Measurements from ENCODE around the gene RPL27A.

Gene RPL27A

GRCh38 chr11:8699903-8700302 is 17.3 kb downstream of the RPL27A start:
- Histone ChIP-seq H3K9me2 (replicated peaks; ENCODE audit: control insufficient read depth, low read length) (no peaks in the 10 kb centered on the region), H3F3A (ENCODE audit: control insufficient read depth, insufficient read depth) (no peaks in the 10 kb centered on the region), H4K20me1 (ENCODE audit: control insufficient read depth, insufficient read depth, low read depth, low read length) (no peaks in the 10 kb centered on the region), H3K79me2 (ENCODE audit: control insufficient read depth, low read length) (no peaks in the 10 kb centered on the region), H3K4me3 (ENCODE audit: low read length) (no peak overlapping the region), H3K9me3 (ENCODE audit: control insufficient read depth, insufficient read depth, low read length) (no peaks in the 10 kb centered on the region), H3K4me2 (ENCODE audit: low read length) (no peak overlapping the region), H3K27ac (ENCODE audit: low read depth, low read length) (no peak overlapping the region), H3K27me3 (ENCODE audit: control insufficient read depth, low read length) (no peaks in the 10 kb centered on the region), H3K4me1 (ENCODE audit: control insufficient read depth, low read length) (peaks cover 6% of the 10 kb centered on the region; the same call in 1 of the 2 replicates), H3K36me3 (ENCODE audit: control insufficient read depth, low read length) (peaks cover 19% of the 10 kb centered on the region)
- no peak for TF ChIP-seq CTCF (IDR thresholded peaks at IDR 0.05; ENCODE audit: low read depth, low read length, poor library complexity, severe bottlenecking)
- TF ChIP-seq EZH2phosphoT487 (IDR thresholded peaks at IDR 0.05; ENCODE audit: borderline replicate concordance, low read length): no peak

GRCh38 chr11:8701891-8702597 is 19.5 kb downstream of the RPL27A start:
- H3K4me1 ChIP-seq (ENCODE audit: control insufficient read depth, low read length): peaks cover 6% of the 10 kb centered on the region; the same call in 1 of the 2 replicates
- peaks cover 6% of the 10 kb centered on the region for H3K36me3 ChIP-seq (ENCODE audit: control insufficient read depth, low read length)
- no peaks in the 10 kb centered on the region for H4K20me1 ChIP-seq (ENCODE audit: control insufficient read depth, insufficient read depth, low read depth, low read length)
- no peaks in the 10 kb centered on the region for H3K27me3 ChIP-seq (ENCODE audit: control insufficient read depth, low read length)
- H3K27ac ChIP-seq (ENCODE audit: low read depth, low read length): no peak overlapping the region
- no peaks in the 10 kb centered on the region for H3K9me3 ChIP-seq (ENCODE audit: control insufficient read depth, insufficient read depth, low read length)
- H3F3A ChIP-seq (ENCODE audit: control insufficient read depth, insufficient read depth): no peaks in the 10 kb centered on the region
- no peak overlapping the region for H3K4me2 ChIP-seq (ENCODE audit: low read length)
- H3K4me3 ChIP-seq (ENCODE audit: low read length): no peak overlapping the region
- H3K79me2 ChIP-seq (ENCODE audit: control insufficient read depth, low read length): no peaks in the 10 kb centered on the region
- no peaks in the 10 kb centered on the region for H3K9me2 ChIP-seq (replicated peaks; ENCODE audit: control insufficient read depth, low read length)
- no peak for TF ChIP-seq CTCF (IDR thresholded peaks at IDR 0.05; ENCODE audit: low read depth, low read length, poor library complexity, severe bottlenecking)
- no peak for TF ChIP-seq EZH2phosphoT487 (IDR thresholded peaks at IDR 0.05; ENCODE audit: borderline replicate concordance, low read length)

- H3K27ac ChIP-seq (ENCODE audit: low read depth, low read length): no peak overlapping the region
- TF ChIP-seq CTCF (IDR thresholded peaks at IDR 0.05; ENCODE audit: low read depth, low read length, poor library complexity, severe bottlenecking) (no peak), EZH2phosphoT487 (IDR thresholded peaks at IDR 0.05; ENCODE audit: borderline replicate concordance, low read length) (no peak)
Observed at GRCh38 chr11:8702598-8702915, 20.0 kb downstream of the RPL27A start.

More at GRCh38 chr11:8702598-8702915, 20.0 kb downstream of the RPL27A start:
- peaks cover 1% of the 10 kb centered on the region for H3K36me3 ChIP-seq (ENCODE audit: control insufficient read depth, low read length)
- H3K4me1 ChIP-seq (ENCODE audit: control insufficient read depth, low read length): peaks cover 6% of the 10 kb centered on the region; the same call in 1 of the 2 replicates
- H3K9me2 ChIP-seq (replicated peaks; ENCODE audit: control insufficient read depth, low read length): no peaks in the 10 kb centered on the region
- no peaks in the 10 kb centered on the region for H4K20me1 ChIP-seq (ENCODE audit: control insufficient read depth, insufficient read depth, low read depth, low read length)
- H3F3A ChIP-seq (ENCODE audit: control insufficient read depth, insufficient read depth): no peaks in the 10 kb centered on the region
- H3K4me3 ChIP-seq (ENCODE audit: low read length): no peak overlapping the region
- H3K27me3 ChIP-seq (ENCODE audit: control insufficient read depth, low read length): no peaks in the 10 kb centered on the region
- no peaks in the 10 kb centered on the region for H3K9me3 ChIP-seq (ENCODE audit: control insufficient read depth, insufficient read depth, low read length)
- no peaks in the 10 kb centered on the region for H3K79me2 ChIP-seq (ENCODE audit: control insufficient read depth, low read length)
- no peak overlapping the region for H3K4me2 ChIP-seq (ENCODE audit: low read length)
